T47D (cell line): ENCODE results near the gene ISM1.

ENCODE experiments used
- DNase-seq, 2 experiments: peaks; one replicate each; pipeline versions ENCODE4 v3.0.0 to v3.0.0-alpha.2; 2011 to 2012; ENCODE audit warnings: low read depth in 1 of 2, low spot score in 1 of 2
- JUND ChIP-seq: IDR thresholded peaks from 2 replicates; pipeline ENCODE4 v1.6.1; 2012; ENCODE audit warnings: low read depth
- in situ Hi-C: cut with HindIII; loops from 2 replicates; pipeline ENCODE4 v1.10.0; 2016; ENCODE audit warnings: low sequenced_read_pairs, low pct_unique_long_range_greater_than_20kb

Gene ISM1

GRCh38 chr20:13297147-13297899 is 76.2 kb downstream of the ISM1 start:
- TF ChIP-seq JUND, result no peak
- in situ Hi-C loops, result no loop called here
- DNase-seq, result no peak

GRCh38 chr20:13298692-13299373 is 77.8 kb downstream of the ISM1 start:
- in situ Hi-C loops, result no loop called here
- TF ChIP-seq JUND, result no peak
- no peak for DNase-seq

- in situ Hi-C loops, result no loop called here
- TF ChIP-seq JUND, result no peak
- no peak for DNase-seq
Observed at GRCh38 chr20:13299401-13299800, 78.3 kb downstream of the ISM1 start.

- DNase-seq, result no peak
- TF ChIP-seq JUND, result no peak
- in situ Hi-C loops, result no loop called here
Observed at GRCh38 chr20:13301596-13301995, 80.5 kb downstream of the ISM1 start.

GRCh38 chr20:13302647-13303450 is 81.8 kb downstream of the ISM1 start:
- peak; percentile 30 to 75 for DNase-seq
- in situ Hi-C loops, result no loop called here
- TF ChIP-seq JUND, result no peak

- no peak for DNase-seq
- in situ Hi-C loops, result no loop called here
- TF ChIP-seq JUND, result no peak
Observed at GRCh38 chr20:13305284-13305683, 84.2 kb downstream of the ISM1 start.

GRCh38 chr20:13307562-13308163 is 86.6 kb downstream of the ISM1 start:
- in situ Hi-C loops, result no loop called here
- TF ChIP-seq JUND, result no peak
- DNase-seq, result no peak

GRCh38 chr20:13312300-13312699 is 91.2 kb downstream of the ISM1 start:
- in situ Hi-C loops, result no loop called here
- TF ChIP-seq JUND, result no peak
- no peak for DNase-seq

- no peak for TF ChIP-seq JUND
- peak in 1 of 2 experiments; percentile 73 for DNase-seq
- in situ Hi-C loops, result no loop called here
Observed at GRCh38 chr20:13313201-13313600, 92.1 kb downstream of the ISM1 start.

GRCh38 chr20:13317439-13317838 is 96.4 kb downstream of the ISM1 start:
- TF ChIP-seq JUND, result no peak
- no peak for DNase-seq
- in situ Hi-C loops, result no loop called here

GRCh38 chr20:13318871-13319521 is 97.9 kb downstream of the ISM1 start:
- DNase-seq, result no peak
- in situ Hi-C loops, result no loop called here
- TF ChIP-seq JUND, result no peak

GRCh38 chr20:13320702-13321101 is 99.6 kb downstream of the ISM1 start:
- in situ Hi-C loops, result no loop called here
- no peak for DNase-seq
- no peak for TF ChIP-seq JUND
